HG02678 (cell line): ENCODE data around the gene DPP6.

Source experiments
- ATAC-seq: cut with Tn5 transposase; IDR thresholded peaks from one replicate; pipeline ENCODE4 v1.9.1; 2021; ENCODE audit warnings: mild to moderate bottlenecking, moderate library complexity; ENCODE audit not compliant: unreplicated experiment

The DPP6 gene

DNA sequence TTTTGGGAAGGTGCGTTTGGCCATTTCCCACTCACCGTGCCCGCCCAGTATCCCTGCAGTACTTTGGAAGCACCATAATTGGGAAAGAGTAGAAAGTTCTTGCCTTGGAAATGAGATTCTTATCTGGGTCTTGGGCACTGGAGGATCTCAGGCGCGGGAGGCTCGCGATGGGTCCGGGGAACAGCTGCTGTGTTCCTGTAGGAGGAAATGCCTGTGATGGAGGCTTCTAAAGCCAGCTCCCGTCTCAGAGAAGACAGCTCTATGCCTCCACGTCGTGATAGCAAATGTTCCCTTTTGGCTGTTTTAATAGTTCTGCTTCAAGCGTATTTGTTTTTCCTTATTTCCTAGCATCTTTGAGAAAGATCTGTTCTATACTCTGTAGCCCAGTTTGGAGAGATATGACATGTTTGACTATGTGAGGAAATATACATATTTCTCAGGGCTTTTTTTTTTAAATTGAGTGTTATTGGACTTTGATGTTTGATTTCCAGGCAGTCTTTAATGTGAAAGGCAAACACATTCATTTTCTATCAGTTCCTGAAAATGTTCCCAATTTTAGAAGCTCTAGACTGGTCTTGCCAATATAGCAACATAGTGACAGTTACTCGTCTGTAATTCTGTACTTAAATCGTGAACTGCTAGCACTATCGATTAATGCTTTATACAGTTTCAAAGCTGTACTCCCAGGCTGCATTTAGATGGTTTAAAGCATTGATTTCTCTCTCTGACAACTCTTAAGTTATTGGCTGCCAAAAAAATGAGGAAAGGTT, 280.8 kb downstream of the DPP6 start:
- ATAC-seq, result no peak

DNA sequence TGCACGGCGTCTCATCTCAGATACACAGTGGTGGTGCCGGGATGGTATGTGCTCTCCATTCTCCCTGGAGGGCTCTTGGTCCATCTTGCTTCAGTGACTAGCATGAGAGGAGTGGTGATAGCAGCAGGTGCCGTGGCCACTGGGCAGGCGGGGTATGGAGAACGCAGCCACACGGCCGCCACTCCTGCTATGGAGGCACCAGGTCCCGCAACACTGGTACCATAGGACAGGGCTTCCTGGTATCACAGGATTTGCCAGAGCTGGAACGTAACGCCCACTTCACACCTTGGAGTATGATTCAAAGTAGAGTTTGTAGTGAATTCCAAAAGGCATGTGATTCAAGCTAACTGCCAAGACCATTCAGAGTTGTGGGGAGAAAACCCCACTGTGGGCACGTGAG, 284.1 kb downstream of the DPP6 start:
- ATAC-seq, result no peak

DNA sequence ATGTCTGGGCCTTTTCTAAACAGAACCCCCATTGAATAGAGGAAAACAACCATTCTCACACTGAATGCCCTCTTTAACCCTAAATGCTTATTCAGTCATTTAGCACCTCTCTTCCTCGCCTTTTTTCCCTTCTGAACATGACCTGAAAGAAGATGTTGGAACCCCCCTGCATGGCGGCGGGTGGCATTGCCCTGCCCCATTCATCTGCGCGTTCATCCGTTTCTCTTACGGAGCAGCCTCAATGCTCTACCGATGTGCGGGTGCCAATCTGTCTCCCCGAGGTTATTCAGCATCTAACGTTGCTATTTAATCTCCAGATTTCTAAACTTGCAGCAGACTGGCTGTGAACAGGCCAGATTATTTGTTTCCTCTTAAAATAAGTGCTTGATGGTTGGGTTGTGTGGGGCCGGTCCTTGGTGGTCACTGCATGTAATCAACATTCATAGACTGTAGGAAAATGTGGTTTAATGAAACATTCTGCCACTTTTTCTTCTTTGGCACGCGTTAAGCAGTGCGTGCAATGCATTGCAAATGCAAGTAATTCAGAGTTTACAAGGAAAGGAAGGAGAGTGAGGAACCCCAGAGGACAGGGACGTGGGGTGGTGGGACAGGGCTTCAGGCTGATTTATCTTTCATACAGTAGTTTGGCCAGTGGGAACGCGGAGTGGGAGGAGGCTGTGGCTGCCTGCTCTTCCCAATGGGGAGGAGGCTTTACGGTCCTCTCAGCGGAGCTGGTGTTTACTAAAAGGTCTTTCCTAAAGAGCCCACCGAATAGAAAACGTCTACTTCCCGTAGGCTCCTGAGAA, 286.7 kb downstream of the DPP6 start:
- no peak for ATAC-seq

DNA sequence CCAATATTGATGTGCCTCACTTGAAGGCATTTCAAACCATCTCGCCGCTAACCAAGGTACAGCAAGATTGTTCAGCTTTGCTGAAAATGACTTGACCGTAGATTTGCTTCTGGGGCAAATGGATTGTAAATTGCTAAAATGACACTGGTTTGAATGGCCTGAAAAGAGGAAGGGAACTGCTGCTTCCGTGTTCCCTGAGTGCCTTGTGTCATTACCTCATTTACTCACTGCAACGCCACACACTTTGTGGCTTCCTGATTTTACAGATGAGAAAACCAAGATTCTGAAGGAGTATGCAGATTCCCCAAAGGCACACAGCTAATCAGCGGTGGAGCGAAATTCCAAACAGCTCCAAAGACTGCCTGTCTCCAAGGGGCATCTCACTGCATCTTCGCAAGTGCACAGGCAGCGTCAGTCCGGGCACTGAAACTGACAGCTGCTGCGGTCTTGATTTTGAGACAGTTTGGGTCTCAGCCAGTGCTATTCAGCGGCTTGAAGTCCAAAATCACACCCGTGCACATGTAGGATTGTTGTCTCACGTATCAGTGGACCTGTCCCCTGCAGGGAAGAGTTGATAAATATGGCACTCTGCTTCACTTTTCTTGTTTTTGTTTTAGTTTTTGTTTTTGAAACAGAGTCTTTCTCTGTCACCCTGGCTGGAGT, 290.9 kb downstream of the DPP6 start:
- no peak for ATAC-seq

DNA sequence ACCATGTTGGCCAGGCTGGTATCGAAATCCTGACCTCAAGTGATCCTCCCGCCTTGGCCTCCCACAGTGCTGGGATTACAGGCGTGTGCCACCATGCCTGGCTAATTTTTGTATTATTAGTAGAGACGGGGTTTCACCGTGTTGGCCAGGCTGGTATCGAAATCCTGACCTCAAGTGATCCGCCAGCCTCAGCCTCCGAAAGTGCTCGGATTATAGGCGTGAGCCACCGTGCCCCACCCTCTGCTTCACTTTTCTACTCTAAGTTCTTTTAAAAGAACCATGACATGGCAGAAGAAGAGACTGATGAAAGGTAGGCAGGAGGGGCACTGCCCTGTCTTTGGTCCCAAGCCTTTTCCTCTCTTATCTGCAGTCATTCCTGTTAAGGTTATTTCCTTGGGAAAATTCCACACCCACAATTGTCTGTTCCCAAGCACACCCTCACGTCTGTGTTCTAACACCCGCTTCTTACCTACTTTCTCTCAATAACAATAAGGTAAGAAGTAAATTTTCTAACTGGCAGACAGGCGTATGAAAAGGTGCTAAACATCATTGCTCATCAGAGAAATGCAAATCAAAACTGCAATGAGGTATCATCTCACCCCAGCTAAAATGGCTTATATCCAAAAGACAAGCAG, 291.7 kb downstream of the DPP6 start:
- ATAC-seq, result no peak

DNA sequence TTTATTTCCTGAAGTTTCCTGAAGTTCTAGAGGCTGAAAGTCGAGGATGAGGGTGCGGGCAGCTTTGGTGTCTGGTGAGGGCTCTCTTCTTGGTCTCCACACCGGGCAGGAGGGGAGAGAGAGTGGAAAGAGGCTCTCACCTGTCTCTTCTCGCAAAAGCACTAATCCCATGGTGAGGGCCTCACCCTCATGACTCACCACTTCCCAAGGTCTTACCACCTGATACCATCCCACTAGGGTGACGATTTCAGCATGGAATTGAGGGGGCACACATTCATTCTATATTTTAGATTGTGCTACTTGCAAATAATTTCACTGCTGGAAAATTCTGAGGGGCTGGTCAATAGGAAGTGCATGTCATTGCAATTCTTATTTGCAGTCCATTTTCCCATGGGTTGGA, 292.9 kb downstream of the DPP6 start:
- no peak for ATAC-seq

DNA sequence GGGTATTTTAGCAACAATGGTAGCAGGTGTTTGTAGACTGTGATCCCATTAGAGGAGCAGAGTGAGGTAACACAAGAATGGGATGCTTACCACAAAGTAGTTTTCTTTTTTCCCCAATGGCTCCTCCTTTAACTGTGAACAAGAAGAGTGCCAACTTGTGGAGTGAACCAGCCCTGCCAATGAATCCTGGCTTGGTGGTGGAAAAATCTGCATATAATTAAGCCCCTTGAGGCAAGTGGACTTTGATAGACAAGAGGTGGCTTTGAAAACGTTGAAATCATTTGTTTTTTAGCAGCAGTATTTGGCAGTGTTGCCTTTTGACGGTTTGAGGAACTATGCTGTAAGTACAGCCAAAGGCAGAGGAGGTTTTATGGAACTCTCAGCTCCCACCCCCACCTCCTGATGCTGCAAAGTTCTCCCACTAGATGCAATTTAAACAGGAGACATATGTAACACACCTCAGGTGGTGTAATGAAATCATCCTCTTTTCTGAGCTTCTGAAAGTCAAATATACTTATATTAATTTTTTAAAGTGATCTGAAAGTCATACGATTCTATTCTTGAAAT, 295.6 kb downstream of the DPP6 start:
- no peak for ATAC-seq

DNA sequence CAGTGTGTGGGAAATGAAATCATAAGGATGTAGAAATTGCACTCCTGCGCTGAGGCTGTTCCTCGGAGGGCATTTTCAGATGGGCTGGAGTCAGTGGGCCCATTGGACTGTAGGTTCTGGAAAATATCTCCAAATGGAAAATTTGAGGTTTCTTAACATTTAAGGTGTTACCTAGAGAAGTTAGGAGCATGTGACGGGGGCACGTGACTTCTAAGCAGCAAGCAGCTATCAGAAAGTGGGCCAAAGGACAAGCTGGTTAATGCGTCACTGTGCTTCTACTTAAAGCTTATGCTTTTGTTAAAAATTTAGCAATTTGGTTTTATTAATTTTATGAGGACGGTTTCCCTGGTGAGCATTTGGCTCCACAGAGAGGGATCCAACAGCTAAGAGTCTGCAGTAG, 298.7 kb downstream of the DPP6 start:
- ATAC-seq, result no peak

DNA sequence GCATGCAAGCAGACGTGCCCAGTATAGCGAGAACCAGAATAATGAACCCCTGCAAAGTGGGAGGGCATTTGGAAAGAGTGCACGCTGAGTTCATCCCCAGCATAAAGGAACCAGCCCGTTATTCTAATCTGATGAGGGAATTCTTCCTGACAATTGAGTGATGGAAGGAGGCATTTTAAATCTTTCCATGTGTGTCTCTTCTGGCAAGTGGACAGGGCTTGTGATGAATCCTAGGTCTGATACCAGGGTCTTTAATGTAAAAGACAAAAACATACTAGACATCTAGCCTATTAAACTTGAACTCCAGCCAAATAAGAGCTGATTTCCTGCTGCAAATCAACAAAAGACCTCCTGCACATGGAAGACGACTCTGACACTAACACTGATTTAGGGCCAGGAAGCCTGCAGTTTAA, 301.2 kb downstream of the DPP6 start:
- no peak for ATAC-seq

DNA sequence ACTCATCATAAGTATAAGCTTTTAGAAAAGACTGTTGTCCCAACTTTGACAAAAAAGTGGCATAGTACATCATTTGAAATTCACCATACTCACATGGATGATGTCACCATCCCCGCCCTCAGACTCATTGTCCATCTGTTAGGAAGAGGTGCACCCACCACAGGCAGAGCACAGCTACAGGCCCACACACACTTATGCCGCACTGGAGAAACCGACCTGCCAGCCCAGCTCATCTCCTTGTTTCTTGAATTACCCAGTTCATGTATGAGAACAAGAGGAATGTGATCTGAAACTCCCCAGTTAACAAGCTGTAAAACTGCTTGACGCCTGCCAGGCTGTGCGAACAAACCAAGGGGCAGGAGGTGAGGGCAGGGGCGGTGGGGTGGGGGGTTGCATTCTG, 312.0 kb downstream of the DPP6 start:
- no peak for ATAC-seq

DNA sequence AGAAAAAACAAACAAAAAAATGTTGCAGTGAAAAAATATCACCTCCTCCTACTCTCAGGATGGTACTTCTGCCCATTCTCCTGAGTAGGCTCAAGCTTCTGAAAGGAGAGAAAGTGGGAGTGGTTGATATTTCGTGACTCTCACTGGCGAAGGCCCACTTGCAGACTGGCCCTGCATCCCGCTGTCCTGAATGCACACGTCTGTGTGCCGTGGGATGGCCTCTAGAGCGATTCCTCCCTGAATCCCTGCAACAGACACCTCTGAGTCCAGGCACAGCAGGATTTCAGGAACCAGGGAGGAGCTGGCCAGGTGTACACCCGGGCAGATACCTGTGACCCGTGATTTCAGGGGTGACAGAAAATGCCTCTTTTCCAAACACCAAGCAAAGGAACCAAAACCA, 319.2 kb downstream of the DPP6 start:
- no peak for ATAC-seq

DNA sequence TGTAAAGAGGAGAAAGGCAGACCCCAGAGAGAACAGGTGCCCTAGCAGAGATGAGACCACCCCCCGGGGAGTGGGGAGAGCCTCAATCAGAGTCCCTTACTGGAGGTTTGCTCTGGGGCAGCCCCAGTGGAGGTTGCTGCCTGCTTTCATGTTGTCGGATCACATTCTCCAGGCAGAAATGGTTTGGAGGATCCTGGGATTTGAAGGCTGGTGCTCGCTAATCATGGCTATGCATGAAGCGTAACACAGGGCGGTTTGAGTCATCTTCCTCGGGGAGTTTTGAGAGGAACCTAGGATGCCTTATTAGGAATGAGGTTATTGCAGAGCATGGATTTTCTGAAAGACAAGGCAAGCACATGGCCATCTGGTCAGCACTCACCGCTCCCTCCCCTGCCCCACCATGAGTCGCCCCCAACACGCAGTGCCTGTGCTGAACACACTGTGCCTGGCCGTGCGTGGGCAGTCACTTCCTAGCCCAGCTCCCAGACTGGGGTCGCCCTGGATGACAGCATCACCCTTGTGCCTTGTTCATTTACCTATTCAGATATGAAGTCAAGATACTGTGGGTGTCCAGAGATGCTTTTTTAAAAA, 319.9 kb downstream of the DPP6 start:
- no peak for ATAC-seq

DNA sequence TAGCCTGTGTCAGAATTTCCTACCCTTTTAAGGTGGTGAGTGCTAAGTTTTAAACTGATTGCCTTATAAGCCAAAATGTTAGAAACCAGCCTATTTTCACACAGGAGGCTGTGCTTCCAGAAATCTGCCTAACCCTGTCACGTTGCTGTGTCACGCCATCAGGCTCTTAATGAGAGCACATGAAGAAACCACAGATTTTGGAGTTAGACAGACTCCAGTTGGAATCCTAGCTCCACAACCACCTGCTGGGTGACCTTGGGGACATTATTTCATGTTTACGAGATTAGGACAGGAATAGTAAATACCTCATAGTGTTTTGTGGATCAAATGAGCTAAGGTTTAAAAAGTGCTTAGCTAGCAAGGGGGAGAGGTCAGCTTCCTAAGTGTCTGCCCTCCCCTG, 321.8 kb downstream of the DPP6 start:
- no peak for ATAC-seq

DNA sequence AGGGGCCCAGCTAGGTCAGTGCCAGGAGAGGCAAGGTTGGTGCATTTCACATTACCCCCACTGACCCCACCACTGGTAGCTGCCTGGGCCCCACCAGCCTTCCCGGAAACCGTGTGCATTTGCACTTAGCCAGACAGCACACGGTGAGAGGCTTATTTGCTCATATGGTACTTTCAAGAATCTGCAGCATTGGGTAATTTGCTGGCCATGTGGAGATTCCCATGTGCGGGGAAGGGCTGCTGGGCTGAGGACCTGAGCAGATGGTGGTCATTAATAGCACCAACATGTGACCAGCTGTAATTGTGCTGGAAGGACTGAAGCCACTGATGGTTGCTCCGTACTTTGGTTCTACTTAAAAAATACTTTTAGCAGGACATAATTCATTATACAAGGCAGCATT, 323.8 kb downstream of the DPP6 start:
- ATAC-seq, result no peak

DNA sequence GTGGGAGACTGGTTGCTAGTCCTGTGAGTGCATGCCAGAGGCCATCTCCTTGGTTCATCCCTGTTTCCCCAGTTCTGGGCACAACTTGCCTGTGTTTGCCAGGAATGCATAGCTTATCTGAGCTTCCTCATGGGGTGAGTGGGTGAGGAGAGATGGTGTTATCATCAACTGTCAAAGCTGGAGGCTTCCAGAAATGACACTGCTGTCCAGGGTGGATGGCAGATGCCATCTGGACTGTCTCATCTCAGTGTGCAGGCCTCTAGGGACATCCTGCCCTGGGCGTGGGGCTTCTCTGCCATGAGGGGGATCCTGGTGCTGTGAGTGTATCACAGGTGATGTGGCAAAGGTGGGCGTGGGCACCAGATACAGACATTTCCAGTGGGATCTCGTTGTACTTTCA, 328.6 kb downstream of the DPP6 start:
- ATAC-seq, result no peak

DNA sequence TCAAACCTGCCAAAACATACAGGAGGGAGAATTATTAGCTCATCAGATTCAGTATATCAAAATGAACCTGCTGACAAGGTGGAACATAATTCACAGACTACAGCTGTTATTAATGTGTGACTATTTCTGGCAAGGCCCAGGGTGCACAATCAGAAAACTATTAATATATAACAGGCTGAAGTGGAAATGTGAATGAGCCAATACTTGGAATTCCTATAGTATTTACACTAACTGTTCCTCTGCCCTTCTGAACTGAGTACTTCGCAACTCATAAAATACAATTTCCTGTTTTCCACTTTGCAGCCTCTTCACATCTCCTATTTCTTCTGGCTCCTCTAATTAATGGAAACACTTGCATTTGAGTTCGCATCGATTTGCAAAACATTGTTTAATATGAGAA, 330.8 kb downstream of the DPP6 start:
- no peak for ATAC-seq

DNA sequence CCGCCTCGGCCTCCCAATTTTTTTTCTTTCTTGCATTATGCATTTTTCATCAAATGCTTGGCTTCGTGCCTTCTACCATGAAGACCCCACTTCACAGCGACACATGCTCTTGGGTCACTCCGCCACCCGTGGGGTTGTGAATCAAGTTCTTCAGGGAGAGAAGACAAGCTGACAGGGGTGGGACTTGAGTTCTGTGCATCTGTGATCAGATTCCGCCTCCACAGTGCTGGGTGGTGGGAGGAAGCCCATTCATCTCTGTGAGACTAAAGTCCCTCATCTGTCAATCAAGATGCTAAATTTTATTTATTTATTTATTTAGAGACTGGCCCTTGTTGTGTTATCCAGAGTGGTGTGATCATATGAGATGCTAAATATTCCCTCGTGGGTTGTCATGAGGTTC, 333.0 kb downstream of the DPP6 start:
- ATAC-seq, result no peak

DNA sequence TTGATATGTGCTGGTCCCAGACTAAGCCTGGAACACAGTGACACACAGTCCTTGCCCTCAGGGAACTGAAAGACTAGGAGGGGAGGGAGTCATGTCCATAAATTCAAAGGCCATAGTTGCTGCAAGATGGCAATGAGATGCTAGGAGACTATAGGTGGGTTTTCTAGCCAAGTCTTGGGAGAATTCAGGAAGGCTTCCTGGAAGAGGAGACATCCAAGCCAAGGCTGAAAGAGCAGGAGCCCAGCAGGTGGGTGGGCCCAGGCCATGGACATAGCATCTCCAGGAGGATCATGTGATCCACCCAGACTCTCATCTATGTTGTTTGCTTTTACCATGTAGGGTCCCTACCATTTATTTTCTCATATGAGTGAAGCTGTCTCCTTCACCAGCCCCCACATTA, 335.1 kb downstream of the DPP6 start:
- ATAC-seq, result no peak

DNA sequence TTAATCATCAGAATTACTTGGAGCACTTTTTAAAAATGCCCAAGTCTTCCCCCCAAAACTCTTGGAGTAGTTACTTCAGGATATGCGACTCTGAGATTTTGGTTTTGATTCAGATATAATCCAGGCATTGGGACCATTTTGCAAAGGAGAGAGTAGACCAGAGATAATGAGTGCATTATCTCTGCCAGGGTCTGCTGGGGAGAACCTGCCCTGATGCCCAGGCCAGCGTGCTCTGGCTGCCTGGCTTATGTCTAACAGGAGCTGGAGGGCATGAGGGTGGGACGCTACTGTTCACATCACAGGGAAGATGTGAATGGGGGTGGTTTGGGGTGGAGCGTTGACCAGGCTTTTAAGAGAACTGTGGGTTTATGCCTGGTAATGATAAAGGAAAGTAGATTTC, 336.2 kb downstream of the DPP6 start:
- no peak for ATAC-seq

DNA sequence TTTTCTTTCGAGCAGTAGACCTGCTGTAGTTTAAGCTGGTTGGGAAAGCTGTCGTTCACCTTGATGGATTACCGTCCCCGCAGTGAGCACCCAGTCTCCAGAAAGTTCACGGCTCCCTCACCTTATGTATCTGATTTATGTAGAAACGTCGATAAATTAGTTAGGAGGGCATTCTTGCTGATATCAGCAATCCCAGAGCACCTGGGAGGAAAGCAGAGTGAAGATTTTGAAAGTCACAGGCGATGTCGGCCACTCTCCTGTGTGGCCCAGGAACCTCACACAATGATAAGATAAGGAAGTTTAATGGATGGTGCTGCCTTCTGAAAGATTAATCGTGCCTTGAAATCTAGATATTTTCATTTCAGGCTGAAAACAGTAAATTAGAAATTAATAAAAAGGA, 336.8 kb downstream of the DPP6 start:
- no peak for ATAC-seq

DNA sequence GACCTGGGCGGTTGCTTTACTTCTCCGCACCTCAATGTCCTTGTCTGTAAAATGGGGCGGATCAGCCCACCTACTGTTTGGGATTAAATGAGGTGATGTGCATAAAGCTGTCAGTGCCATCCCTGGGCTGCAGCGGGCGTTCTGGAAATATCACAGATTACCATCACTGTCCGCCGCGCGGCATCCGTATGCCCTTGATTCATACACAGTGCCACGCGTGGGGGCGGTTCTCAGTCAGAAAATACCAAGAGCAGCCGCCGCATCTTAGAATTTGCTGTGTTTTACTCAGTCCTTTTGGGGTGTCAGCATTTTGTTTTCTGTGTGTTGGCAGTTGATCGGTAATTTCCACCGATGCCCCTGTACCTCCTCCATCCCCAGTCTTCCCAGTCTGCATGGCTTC, 338.8 kb downstream of the DPP6 start:
- no peak for ATAC-seq
